Vagina (tissue), 2 donors: Measurements from ENCODE around the gene SMIM17.

Experiments
- CTCF ChIP-seq, 3 experiments: fragments of 450-650 bp in 2 of 3; fragments of 200-600 bp in 1 of 3; sonication (generic) in 1 of 3; IDR thresholded peaks; one replicate each; pipeline ENCODE4 v1.5.1; 2017 to 2019; ENCODE audit warnings: antibody characterized with exemption in 3 of 3, mild to moderate bottlenecking in 2 of 3, moderate library complexity in 2 of 3
- POLR2A ChIP-seq, 2 donors: fragments of 450-650 bp; IDR thresholded peaks; one replicate each; pipeline ENCODE4 v1.6.1; 2017; ENCODE audit warnings: antibody characterized with exemption in 2 of 2, mild to moderate bottlenecking in 2 of 2, moderate library complexity in 2 of 2

DNA sequence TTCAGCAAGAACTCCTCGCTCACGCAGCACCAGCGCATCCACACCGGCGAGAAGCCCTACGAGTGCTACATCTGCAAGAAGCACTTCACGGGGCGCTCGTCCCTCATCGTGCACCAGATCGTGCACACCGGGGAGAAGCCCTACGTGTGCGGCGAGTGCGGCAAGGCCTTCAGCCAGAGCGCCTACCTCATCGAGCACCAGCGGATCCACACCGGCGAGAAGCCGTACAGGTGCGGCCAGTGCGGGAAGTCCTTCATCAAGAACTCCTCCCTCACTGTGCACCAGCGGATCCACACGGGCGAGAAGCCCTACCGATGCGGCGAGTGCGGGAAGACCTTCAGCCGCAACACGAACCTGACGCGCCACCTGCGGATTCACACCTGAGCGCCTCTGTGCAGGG lies 20.6 kb upstream of the SMIM17 start:
- no peak for TF ChIP-seq CTCF (IDR thresholded peaks at IDR 0.05)
- no peak for TF ChIP-seq POLR2A (IDR thresholded peaks at IDR 0.05)
